GM23248 (cell line): ENCODE data around the gene TMEM61. TPM values are rescaled to one million over a fixed set of nuclear protein-coding genes. Genes with fewer than 3 reads are reported as not detected.

Experiments used
- DNase-seq: peaks from one replicate; pipeline ENCODE4 v3.0.0-alpha.2; 2015
- H2AFZ ChIP-seq: fragments of 200-600 bp; sonication (generic); 2 replicates; pipeline ENCODE4 v1.6.1; 2016; ENCODE audit warnings: antibody characterized with exemption
- H3F3A ChIP-seq: fragments of 200-600 bp; sonication (generic); 2 replicates; pipeline ENCODE4 v1.6.1; 2016; ENCODE audit warnings: mild to moderate bottlenecking, antibody characterized with exemption, mixed run types; ENCODE audit not compliant: insufficient read depth
- H3K27ac ChIP-seq: fragments of 200-600 bp; sonication (generic); 2 replicates; pipeline ENCODE4 v1.5.1; 2016; ENCODE audit warnings: mild to moderate bottlenecking
- H3K27me3 ChIP-seq: fragments of 200-600 bp; sonication (generic); replicated peaks from 2 replicates; pipeline ENCODE4 v1.6.1; 2016; ENCODE audit warnings: mild to moderate bottlenecking; ENCODE audit not compliant: insufficient read depth
- H3K36me3 ChIP-seq: fragments of 200-600 bp; sonication (generic); 2 replicates; pipeline ENCODE4 v1.6.1; 2016; ENCODE audit warnings: low read depth, mild to moderate bottlenecking
- H3K4me1 ChIP-seq: fragments of 200-600 bp; sonication (generic); 2 replicates; pipeline ENCODE4 v1.6.1; 2016; ENCODE audit warnings: mild to moderate bottlenecking; ENCODE audit not compliant: insufficient read depth
- H3K4me2 ChIP-seq: fragments of 200-600 bp; sonication (generic); one replicate; pipeline ENCODE4 v1.6.1; 2016; ENCODE audit warnings: mild to moderate bottlenecking; ENCODE audit not compliant: unreplicated experiment
- H3K4me3 ChIP-seq: fragments of 200-600 bp; sonication (generic); 2 replicates; pipeline ENCODE4 v1.5.1; 2016; ENCODE audit warnings: mild to moderate bottlenecking
- H3K79me2 ChIP-seq: fragments of 200-600 bp; sonication (generic); 2 replicates; pipeline ENCODE4 v1.6.1; 2016; ENCODE audit warnings: mild to moderate bottlenecking; ENCODE audit not compliant: insufficient read depth
- H3K9ac ChIP-seq: fragments of 200-600 bp; sonication (generic); 2 replicates; pipeline ENCODE4 v1.6.1; 2016; ENCODE audit warnings: mild to moderate bottlenecking
- H3K9me2 ChIP-seq: fragments of 200-600 bp; sonication (generic); 2 replicates; pipeline ENCODE4 v1.6.1; 2016; ENCODE audit warnings: mixed run types, mild to moderate bottlenecking, moderate library complexity; ENCODE audit not compliant: insufficient read depth
- H3K9me3 ChIP-seq: fragments of 200-600 bp; sonication (generic); one replicate; pipeline ENCODE4 v1.6.1; 2017; ENCODE audit warnings: low read depth
- H4K20me1 ChIP-seq: fragments of 200-600 bp; sonication (generic); 2 replicates; pipeline ENCODE4 v1.6.0; 2016; ENCODE audit not compliant: insufficient read depth
- EZH2 ChIP-seq: fragments of 200-600 bp; sonication (generic); IDR thresholded peaks from 2 replicates; pipeline ENCODE4 v1.6.1; 2018; ENCODE audit warnings: antibody characterized with exemption, mild to moderate bottlenecking; ENCODE audit not compliant: insufficient read depth, poor library complexity, severe bottlenecking
- EZH2phosphoT487 ChIP-seq: fragments of 200-600 bp; sonication (generic); IDR thresholded peaks from 2 replicates; pipeline ENCODE4 v1.6.1; 2018; ENCODE audit warnings: antibody characterized with exemption, moderate library complexity, mild to moderate bottlenecking, low read depth; ENCODE audit not compliant: insufficient read depth
- WGBS, 2 experiments: methylation state at CpG; one replicate each; pipeline ENCODE4 v1.1.6; 2015 to 2017; ENCODE audit warnings: low lambda C conversion rate in 2 of 2, low coverage in 1 of 2; ENCODE audit errors: missing lambda C conversion rate in 2 of 2; 5-methylcytosine and 5-hydroxymethylcytosine counted together
- in situ Hi-C: fragments of 300-500 bp; cut with MboI; formaldehyde crosslinking; loops from 2 replicates; pipeline ENCODE4 v1.15.0; 2020
- polyA plus RNA-seq: library from polyadenylated mRNA; unstranded; fragments of >200 nt; fragmentation: Nextera tagmentation; extraction: Ambion mirVana; gene quantifications from 2 replicates; pipeline ENCODE4 v1.2.1, GENCODE V29; 2016
- total RNA-seq: library from RNA; depleted of rRNA; stranded (reverse); fragments of >200 nt; shearing (Covaris generic); gene quantifications from 2 replicates; pipeline ENCODE4 v1.2.3, GENCODE V29; 2014

TMEM61 gene
- total and polyA plus RNA-seq, 2 experiments from 2014 or later: not detected

GRCh38 chr1:54950006-54950368 lies 30.4 kb upstream of the TMEM61 start:
- H2AFZ ChIP-seq: peak overlapping the region; percentile 96

GRCh38 chr1:54950369-54951163 lies 29.9 kb upstream of the TMEM61 start:
- H3K4me1 ChIP-seq: peaks cover 11% of the 10 kb centered on the region; the same call in 1 of the 2 replicates
- H3K9me2 ChIP-seq: no peaks in the 10 kb centered on the region
- H3K27ac ChIP-seq: no peak overlapping the region; the same call in 1 of the 2 replicates
- H4K20me1 ChIP-seq: no peaks in the 10 kb centered on the region
- in situ Hi-C loops: no loop called here
- peak overlapping the region; percentile 96 for H2AFZ ChIP-seq
- no peaks in the 10 kb centered on the region for H3K27me3 ChIP-seq
- TF ChIP-seq EZH2phosphoT487: no peak
- TF ChIP-seq EZH2: no peak
- H3K9ac ChIP-seq: peak overlapping the region; percentile 64
- peak overlapping the region; percentile 67 for H3K4me2 ChIP-seq
- no peaks in the 10 kb centered on the region for H3K79me2 ChIP-seq
- no peaks in the 10 kb centered on the region for H3K9me3 ChIP-seq
- H3F3A ChIP-seq: 0 out of 2 replicates have a peak, but pooled peaks cover 8% of the 10 kb centered on the region
- H3K4me3 ChIP-seq: peak overlapping the region; percentile 37; the same call in 1 of the 2 replicates
- 10 to 19% methylated on average over 25 to 27 of the region's 27 CpGs for WGBS, 2 experiments
- H3K36me3 ChIP-seq: no peaks in the 10 kb centered on the region
- DNase-seq: peak; percentile 92

More at GRCh38 chr1:54950006-54950368, 30.4 kb upstream of the TMEM61 start:
- no peaks in the 10 kb centered on the region for H3K36me3 ChIP-seq
- no peaks in the 10 kb centered on the region for H3K9me3 ChIP-seq
- no peak overlapping the region for H3K4me2 ChIP-seq
- no peaks in the 10 kb centered on the region for H3K27me3 ChIP-seq
- H4K20me1 ChIP-seq: no peaks in the 10 kb centered on the region
- H3K4me1 ChIP-seq: peaks cover 8% of the 10 kb centered on the region; the same call in 1 of the 2 replicates
- no peaks in the 10 kb centered on the region for H3K79me2 ChIP-seq
- WGBS, 2 experiments: 51 to 54% methylated on average over 5 to 6 of the region's 6 CpGs
- H3K9me2 ChIP-seq: no peaks in the 10 kb centered on the region
- in situ Hi-C loops: no loop called here
- H3K27ac ChIP-seq: no peak overlapping the region
- no peak overlapping the region for H3K4me3 ChIP-seq
- peak; percentile 76 for DNase-seq
- TF ChIP-seq EZH2phosphoT487: no peak
- TF ChIP-seq EZH2: no peak
- peak overlapping the region; percentile 64 for H3K9ac ChIP-seq
- 0 out of 2 replicates have a peak, but pooled peaks cover 2% of the 10 kb centered on the region for H3F3A ChIP-seq

DNA sequence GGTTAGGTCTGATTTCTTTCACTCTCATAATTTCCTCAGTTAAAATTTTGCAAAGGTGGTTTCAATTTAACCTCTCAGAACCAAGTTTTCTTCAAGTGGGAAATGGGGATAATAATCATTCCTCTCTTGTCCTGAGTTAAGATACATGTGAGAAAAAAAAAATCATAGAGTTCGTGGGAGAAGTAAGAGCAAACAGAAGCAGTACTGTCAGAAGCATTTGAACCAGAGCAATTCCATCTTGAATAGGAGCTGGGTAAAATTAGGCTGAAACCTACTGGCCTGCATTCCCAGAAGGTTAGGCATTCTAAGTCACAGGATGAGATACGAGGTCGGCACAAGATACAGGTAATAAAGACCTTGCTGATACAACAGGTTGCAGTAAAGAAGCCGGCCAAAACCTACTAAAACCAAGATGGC lies 28.6 kb upstream of the TMEM61 start:
- H3K4me2 ChIP-seq: no peak overlapping the region
- WGBS, 2 experiments: 95 to 96% methylated on average over 4 of the region's 4 CpGs
- H3K27ac ChIP-seq: no peak overlapping the region
- no peak for DNase-seq
- H3F3A ChIP-seq: 0 out of 2 replicates have a peak, but pooled peaks cover 11% of the 10 kb centered on the region
- no peaks in the 10 kb centered on the region for H3K27me3 ChIP-seq
- peaks cover 11% of the 10 kb centered on the region; the same call in 1 of the 2 replicates for H3K4me1 ChIP-seq
- H2AFZ ChIP-seq: no peak overlapping the region
- no peak for TF ChIP-seq EZH2
- TF ChIP-seq EZH2phosphoT487: no peak
- H3K9ac ChIP-seq: no peak overlapping the region
- in situ Hi-C loops: no loop called here
- no peaks in the 10 kb centered on the region for H3K79me2 ChIP-seq
- H3K9me2 ChIP-seq: no peaks in the 10 kb centered on the region
- no peaks in the 10 kb centered on the region for H4K20me1 ChIP-seq
- no peak overlapping the region for H3K4me3 ChIP-seq
- no peaks in the 10 kb centered on the region for H3K36me3 ChIP-seq
- H3K9me3 ChIP-seq: no peaks in the 10 kb centered on the region

DNA sequence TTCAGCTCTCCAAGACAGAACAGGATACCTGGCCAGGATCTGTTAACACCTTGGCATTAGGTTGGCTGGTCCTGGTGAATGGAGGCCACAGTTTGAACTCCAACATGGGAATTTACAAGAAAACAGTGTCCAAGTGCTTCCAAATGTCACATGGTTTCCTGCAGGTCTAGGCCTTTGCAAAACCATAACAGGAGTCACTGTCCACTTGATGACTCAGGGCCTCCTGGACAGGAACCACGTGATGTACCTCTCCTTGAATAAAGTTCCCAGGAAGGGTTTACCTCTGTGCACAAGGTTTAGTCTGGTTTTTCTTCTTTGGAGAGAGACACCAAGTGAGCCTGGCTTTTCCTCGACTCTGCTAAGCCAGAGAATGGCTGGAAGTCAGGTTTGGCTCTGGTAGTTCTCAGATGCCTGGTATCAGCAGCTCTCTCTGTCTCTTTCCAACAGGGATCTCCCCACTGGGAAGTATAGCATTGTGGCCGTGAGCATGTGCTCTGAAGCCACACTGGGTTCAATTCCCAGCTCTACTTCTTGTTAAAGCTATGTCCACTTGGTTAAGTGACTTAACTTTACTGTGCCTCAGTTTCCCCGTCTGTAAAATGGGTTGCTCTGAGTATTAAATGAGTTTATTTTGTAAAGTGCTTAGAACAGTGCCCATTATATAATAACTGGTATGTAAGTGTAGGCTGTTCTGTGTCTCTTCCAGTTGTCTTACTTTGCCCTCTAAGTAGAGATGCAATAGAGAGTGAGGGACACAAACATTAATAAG lies 27.3 kb upstream of the TMEM61 start:
- H3F3A ChIP-seq: 0 out of 2 replicates have a peak, but pooled peaks cover 11% of the 10 kb centered on the region
- H3K4me1 ChIP-seq: peaks cover 11% of the 10 kb centered on the region; the same call in 1 of the 2 replicates
- H3K79me2 ChIP-seq: no peaks in the 10 kb centered on the region
- TF ChIP-seq EZH2 (no peak), EZH2phosphoT487 (no peak)
- H3K27ac ChIP-seq: no peak overlapping the region
- no peaks in the 10 kb centered on the region for H3K9me2 ChIP-seq
- H3K4me2 ChIP-seq: no peak overlapping the region
- no peaks in the 10 kb centered on the region for H3K27me3 ChIP-seq
- no peaks in the 10 kb centered on the region for H3K36me3 ChIP-seq
- DNase-seq: peak; percentile 43
- 76 to 81% methylated on average over 4 of the region's 4 CpGs for WGBS, 2 experiments
- H3K4me3 ChIP-seq: no peak overlapping the region
- in situ Hi-C loops: no loop called here
- H2AFZ ChIP-seq: no peak overlapping the region
- no peak overlapping the region for H3K9ac ChIP-seq
- no peaks in the 10 kb centered on the region for H3K9me3 ChIP-seq
- no peaks in the 10 kb centered on the region for H4K20me1 ChIP-seq
